Fibroblast of the aortic adventitia (primary cell): ENCODE results near the gene SYN1. TPM values are rescaled to one million over a fixed set of nuclear protein-coding genes. Genes with fewer than 3 reads are reported as not detected.
A peak's percentile ranks its signal among the peaks of the same experiment; 100 is the strongest.

Experiments used
- DNase-seq: peaks from one replicate; pipeline ENCODE4 v3.0.0-alpha.2; 2010; ENCODE audit warnings: low read depth
- H3K4me3 ChIP-seq: 2 replicates; pipeline ENCODE4 v1.5.1; 2011; ENCODE audit warnings: low read depth, mild to moderate bottlenecking, control low read depth, low read length, moderate library complexity
- CTCF ChIP-seq: IDR thresholded peaks from 2 replicates; pipeline ENCODE4 v1.5.1; 2011; ENCODE audit warnings: mild to moderate bottlenecking, low read length, control low read depth, inconsistent platforms; ENCODE audit not compliant: insufficient read depth
- total RNA-seq: library from RNA; depleted of rRNA; stranded (reverse); fragments of >200 nt; gene quantifications from 2 replicates; pipeline ENCODE4 v1.2.3, GENCODE V29; 2012; ENCODE audit warnings: low replicate concordance

SYN1 gene
- total RNA-seq, 1 donor: 0.09 TPM

- no peak for TF ChIP-seq CTCF
- DNase-seq: no peak
- peak overlapping the region; percentile 74 for H3K4me3 ChIP-seq
These were observed 38.6 kb upstream of the SYN1 start for GRCh38 chrX:47658301-47658683.

- peak overlapping the region; percentile 55 for H3K4me3 ChIP-seq
- no peak for TF ChIP-seq CTCF
- no peak for DNase-seq
These were observed 31.6 kb upstream of the SYN1 start for GRCh38 chrX:47651043-47651905.

- peak; percentile 97 for DNase-seq
- peak within 1 kb of the TSS; percentile 76 for H3K4me3 ChIP-seq
- TF ChIP-seq CTCF: no peak
These were observed 30.7 kb upstream of the SYN1 start, which contains the start of gene ELK1 for GRCh38 chrX:47650164-47651042. Gene ELK1, minus strand, starts transcription at chrX:47650563. Its CDS starts 9,122 bp downstream, at chrX:47641441.

GRCh38 chrX:47649781-47650163, 30.1 kb upstream of the SYN1 start:
- no peak for TF ChIP-seq CTCF
- H3K4me3 ChIP-seq: peak overlapping the region; percentile 76
- no peak for DNase-seq

- no peak for DNase-seq
- no peak for TF ChIP-seq CTCF
- peak overlapping the region; percentile 76 for H3K4me3 ChIP-seq
These were observed 29.6 kb upstream of the SYN1 start for GRCh38 chrX:47649271-47649670.

- no peak for TF ChIP-seq CTCF
- no peak for DNase-seq
- no peak overlapping the region for H3K4me3 ChIP-seq
These were observed 28.7 kb upstream of the SYN1 start for GRCh38 chrX:47648376-47648775.
